CD4-positive, alpha-beta memory T cell (primary cell): Measurements from ENCODE around the gene TENM3. TPM values are rescaled to one million over a fixed set of nuclear protein-coding genes. Genes with fewer than 3 reads are reported as not detected.
A peak's percentile ranks its signal among the peaks of the same experiment; 100 is the strongest.

Experiments used
- CTCF ChIA-PET: fragments of 350-600 bp; sonication (Branson Sonifier 250); formaldehyde crosslinking; loops from one replicate; lab custom pipeline; 2021; ENCODE audit warnings: inconsistent platforms; ENCODE audit not compliant: partially characterized antibody; lab: Charles Lee
- POLR2A ChIA-PET: fragments of 350-600 bp; sonication (Branson Sonifier 250); formaldehyde crosslinking; loops from one replicate; lab custom pipeline; 2021; ENCODE audit not compliant: partially characterized antibody; lab: Charles Lee
- DNase-seq, 5 donors: peaks; one replicate each; pipeline versions ENCODE4 v3.0.0 to v3.0.0-alpha.2; 2020 to 2022; ENCODE audit warnings: mixed read lengths in 1 of 5
- H3K27ac ChIP-seq: one replicate; pipeline ENCODE4 v1.7.0; 2013; ENCODE audit warnings: low read depth, low read length
- H3K27me3 ChIP-seq: 2 replicates; pipeline ENCODE4 v1.7.0; 2013; ENCODE audit warnings: mild to moderate bottlenecking, low read length, moderate library complexity; ENCODE audit not compliant: insufficient read depth
- H3K36me3 ChIP-seq: 2 replicates; pipeline ENCODE4 v1.7.0; 2013; ENCODE audit warnings: mild to moderate bottlenecking, low read length, moderate library complexity; ENCODE audit not compliant: insufficient read depth
- H3K4me1 ChIP-seq: 2 replicates; pipeline ENCODE4 v1.7.0; 2013; ENCODE audit warnings: mild to moderate bottlenecking, low read length, moderate library complexity; ENCODE audit not compliant: insufficient read depth
- H3K4me3 ChIP-seq, 2 donors: one replicate each; pipeline ENCODE4 v1.7.0; 2013; ENCODE audit warnings: low read length in 2 of 2, mild to moderate bottlenecking in 1 of 2
- H3K9me3 ChIP-seq, 2 donors: one replicate each; pipeline ENCODE4 v1.7.0; 2013; ENCODE audit warnings: low read length in 2 of 2, control low read depth in 1 of 2; ENCODE audit not compliant: control insufficient read depth in 1 of 2
- H3K27ac Mint-ChIP-seq, 7 donors: one replicate each; pipeline ENCODE4 v1.8.0; 2020 to 2021; ENCODE audit warnings: mixed read lengths in 7 of 7, mild to moderate bottlenecking in 6 of 7, inconsistent platforms in 3 of 7, moderate library complexity in 3 of 7
- H3K27me3 Mint-ChIP-seq, 2 donors: one replicate each; pipeline ENCODE4 v1.8.0; 2020 to 2021; ENCODE audit warnings: mixed read lengths in 2 of 2
- H3K36me3 Mint-ChIP-seq, 2 donors: one replicate each; pipeline ENCODE4 v1.8.0; 2020 to 2021; ENCODE audit warnings: mixed read lengths in 2 of 2, inconsistent platforms in 1 of 2, mild to moderate bottlenecking in 1 of 2
- H3K4me1 Mint-ChIP-seq, 4 donors: one replicate each; pipeline ENCODE4 v1.8.0; 2020 to 2021; ENCODE audit warnings: mixed read lengths in 4 of 4, mild to moderate bottlenecking in 1 of 4
- H3K4me3 Mint-ChIP-seq, 8 donors: one replicate each; pipeline ENCODE4 v1.8.0; 2020 to 2021; ENCODE audit warnings: mixed read lengths in 8 of 8, mild to moderate bottlenecking in 7 of 8, moderate library complexity in 6 of 8, inconsistent platforms in 3 of 8
- H3K9me3 Mint-ChIP-seq, 8 donors: one replicate each; pipeline ENCODE4 v1.8.0; 2020 to 2021; ENCODE audit warnings: mixed read lengths in 8 of 8, mild to moderate bottlenecking in 5 of 8, inconsistent platforms in 3 of 8, moderate library complexity in 1 of 8
- intact Hi-C: fragments of 100-400 bp; cut with micrococcal nuclease; formaldehyde crosslinking; loops from one replicate; pipeline ENCODE4 v1.15.1; 2023
- polyA plus RNA-seq, 2 donors: library from polyadenylated mRNA; unstranded; fragments of 300-500 nt; fragmentation: Illumina TruSeq; gene quantifications; one replicate each; pipeline ENCODE4 v1.2.3, GENCODE V29; 2021
- total RNA-seq, 2 experiments: library from RNA; stranded (reverse); gene quantifications; one replicate each; pipeline ENCODE4 v1.2.3, GENCODE V29; 2021

Gene TENM3
- total and polyA plus RNA-seq, 4 experiments from 2014 or later: not detected

DNA sequence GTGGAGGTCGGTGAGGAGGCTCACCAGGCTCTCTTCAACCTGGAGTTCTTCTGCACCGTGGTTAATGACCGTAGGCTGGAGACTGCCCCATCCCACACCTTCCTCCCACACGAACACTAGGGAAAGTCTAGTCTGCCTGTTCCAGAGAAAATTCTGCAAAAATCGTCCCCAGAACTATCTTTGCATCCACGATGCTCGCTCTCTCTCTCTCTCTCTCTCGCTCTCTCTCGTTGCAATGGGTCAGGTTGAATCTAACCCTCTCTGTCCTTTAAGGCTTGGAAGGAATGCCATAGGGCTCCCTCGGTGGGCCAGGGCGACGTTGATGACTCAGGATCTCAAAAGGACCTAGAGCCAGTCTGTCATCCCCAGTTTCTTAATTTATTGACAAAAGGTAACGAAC is 562.5 kb downstream of the TENM3 start:
- H3K27ac ChIP-seq: no peak overlapping the region
- no peaks in the 10 kb centered on the region for H3K27me3 ChIP-seq
- Mint-ChIP-seq H3K27me3 (peaks cover 0 to 1% of the 10 kb centered on the region in 2 donors), H3K27ac (no peak overlapping the region), H3K4me3 (peak overlapping the region in 3 of 8 donors; percentile 35 to 61 (median 50)), H3K4me1 (peaks cover 6 to 19% (median 9%) of the 10 kb centered on the region in 4 donors), H3K9me3 (peaks cover 0 to 10% (median 0%) of the 10 kb centered on the region in 8 donors), H3K36me3 (peaks cover 0 to 2% of the 10 kb centered on the region in 2 donors)
- peaks cover 25% of the 10 kb centered on the region for H3K4me1 ChIP-seq
- ChIA-PET POLR2A (interaction anchor here (0.6 kb wide), 1 partner anchor 1604 kb away, joined by 3 read pairs; no protein-coding TSS in a partner anchor), CTCF (interaction anchor here (0.6 to 1.8 kb wide), 6 partner anchors 10 to 304 kb away, joined by 3 to 5 read pairs (median 4); no protein-coding TSS in a partner anchor)
- no peak for DNase-seq
- H3K36me3 ChIP-seq: no peaks in the 10 kb centered on the region
- intact Hi-C loops: loop anchor here (1.0 to 2.0 kb wide), 2 partner anchors 119 to 327 kb away; no protein-coding TSS in a partner anchor
- H3K9me3 ChIP-seq: no peaks in the 10 kb centered on the region
- H3K4me3 ChIP-seq: no peak overlapping the region

DNA sequence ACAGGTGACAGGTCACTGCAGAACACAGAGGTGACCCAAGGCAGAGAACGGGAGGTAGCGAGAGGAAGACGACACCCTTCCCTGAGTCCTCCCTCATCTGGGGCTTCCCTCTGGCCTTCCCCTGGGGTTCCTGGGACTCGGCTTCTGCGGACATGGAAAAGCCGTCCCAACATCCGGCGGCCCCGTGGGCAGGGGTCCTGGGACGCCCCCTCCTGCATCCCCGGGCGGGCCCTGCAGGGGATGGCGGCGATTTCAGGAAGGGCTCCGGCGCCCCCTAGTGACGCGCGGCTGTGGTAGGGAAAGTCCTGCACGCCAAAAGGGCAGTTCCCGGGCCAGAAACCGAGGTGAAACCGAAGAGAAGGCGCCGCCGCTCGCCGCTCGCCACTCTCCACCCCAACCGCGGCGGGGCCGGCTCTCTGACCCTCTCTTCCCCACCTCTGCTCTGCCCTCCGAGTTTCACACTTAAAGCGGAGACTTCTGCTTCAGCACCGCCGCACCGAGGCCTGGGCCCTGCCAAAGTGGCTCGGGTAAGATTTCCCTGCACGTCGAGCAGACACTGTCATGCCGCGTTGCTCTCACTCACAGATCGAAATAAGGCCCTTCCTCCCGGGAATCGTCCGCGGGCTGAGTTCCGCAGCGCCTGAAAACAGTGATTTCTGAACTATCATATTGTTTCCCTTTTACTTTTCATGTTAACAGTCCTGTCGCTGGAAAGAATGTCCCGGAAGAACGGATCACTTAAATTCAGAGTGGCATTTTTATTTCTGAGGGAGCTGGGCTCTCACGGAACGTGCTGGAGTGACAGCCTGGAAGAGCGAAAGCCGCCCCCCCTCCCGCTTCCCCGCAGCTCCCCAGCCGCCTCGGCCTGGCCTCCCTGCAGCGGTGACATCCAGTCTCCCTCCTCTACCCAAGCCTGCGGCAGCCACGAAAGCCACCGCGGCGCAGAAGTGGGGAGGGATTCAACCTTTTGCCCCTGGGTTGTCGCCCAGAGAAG is 563.4 kb downstream of the TENM3 start:
- peaks cover 0 to 2% of the 10 kb centered on the region in 2 donors for H3K36me3 Mint-ChIP-seq
- H3K36me3 ChIP-seq: no peaks in the 10 kb centered on the region
- H3K27me3 Mint-ChIP-seq: peaks cover 0 to 1% of the 10 kb centered on the region in 2 donors
- CTCF ChIA-PET: interaction anchor here (0.6 to 1.8 kb wide), 7 partner anchors 11 to 305 kb away, joined by 3 to 5 read pairs (median 3); no protein-coding TSS in a partner anchor
- peak overlapping the region in 1 of 2 donors; percentile 28 for H3K4me3 ChIP-seq
- peak; percentile 11 to 53 (median 48) for DNase-seq
- H3K4me3 Mint-ChIP-seq: peak overlapping the region; percentile 31 to 92 (median 76)
- no peaks in the 10 kb centered on the region for H3K9me3 ChIP-seq
- intact Hi-C loops: loop anchor here (1.0 to 2.0 kb wide), 2 partner anchors 118 to 328 kb away; no protein-coding TSS in a partner anchor
- peaks cover 0 to 18% (median 0%) of the 10 kb centered on the region in 8 donors for H3K9me3 Mint-ChIP-seq
- H3K27me3 ChIP-seq: no peaks in the 10 kb centered on the region
- H3K27ac Mint-ChIP-seq: peak overlapping the region in 5 of 7 donors; percentile 30 to 77 (median 56)
- H3K4me1 Mint-ChIP-seq: peaks cover 8 to 19% (median 9%) of the 10 kb centered on the region in 4 donors
- H3K27ac ChIP-seq: no peak overlapping the region
- H3K4me1 ChIP-seq: peaks cover 25% of the 10 kb centered on the region
- POLR2A ChIA-PET: no interaction called here

DNA sequence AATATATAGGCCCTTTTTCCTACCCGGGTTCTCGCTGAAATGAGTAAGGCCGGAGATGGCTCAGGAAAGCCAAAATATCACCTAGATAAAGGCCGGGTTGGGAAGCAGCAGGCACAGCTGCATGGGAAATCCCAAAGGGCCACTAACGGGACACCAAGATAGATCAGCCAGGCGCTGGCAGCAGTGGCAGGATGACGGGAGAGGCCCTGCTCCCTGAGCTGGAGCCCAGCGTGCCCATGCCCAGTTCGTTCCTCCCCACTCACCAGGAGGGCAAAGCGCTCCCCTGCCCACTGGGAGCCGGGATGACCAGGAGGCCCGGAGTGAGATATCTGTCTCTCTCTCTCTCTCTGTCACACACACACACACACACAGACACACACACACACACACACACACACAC is 564.1 kb downstream of the TENM3 start:
- no peak overlapping the region for H3K4me3 Mint-ChIP-seq

DNA sequence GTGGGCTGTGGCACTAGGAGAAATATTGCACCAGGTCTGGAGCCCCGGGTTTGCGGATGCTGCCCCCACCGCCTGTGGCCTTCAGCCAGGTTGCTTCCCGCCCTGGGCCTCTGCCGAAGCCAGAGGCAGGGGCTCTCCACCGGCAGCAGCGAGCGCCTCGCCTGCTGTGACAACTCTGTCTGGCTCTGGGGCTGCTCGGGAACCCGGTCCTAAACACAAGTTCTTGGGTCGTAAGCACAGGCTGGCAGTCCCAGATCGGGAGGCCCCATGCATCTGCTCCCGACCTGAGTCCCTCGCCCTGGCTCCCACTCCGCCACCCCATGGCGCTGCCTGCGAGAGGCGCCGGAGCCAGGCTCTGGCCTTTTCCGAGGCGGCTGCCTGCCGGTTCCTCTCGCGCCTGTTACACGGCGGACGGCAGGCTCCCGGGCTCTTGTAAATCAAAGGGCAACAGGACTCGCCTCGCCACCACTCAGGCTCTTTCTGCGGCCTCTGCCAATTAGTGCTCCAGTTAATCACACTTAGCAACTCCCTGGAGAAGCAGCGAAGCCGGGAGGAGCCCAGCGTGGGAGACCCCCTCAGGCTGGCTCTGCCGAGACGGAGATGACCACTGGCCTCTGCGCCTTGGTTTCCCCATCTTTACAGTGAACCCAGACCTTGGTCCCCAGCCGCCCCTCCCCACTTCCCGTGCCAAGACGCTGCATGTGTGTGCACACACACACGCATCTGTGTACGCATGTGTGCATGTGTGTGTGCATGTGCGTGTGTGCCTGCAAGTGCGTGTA is 564.8 kb downstream of the TENM3 start:
- Mint-ChIP-seq H3K36me3 (peaks cover 2 to 6% of the 10 kb centered on the region in 2 donors), H3K9me3 (peaks cover 3 to 28% (median 7%) of the 10 kb centered on the region in 8 donors), H3K4me3 (peak overlapping the region in 1 of 8 donors; percentile 45), H3K27ac (peak overlapping the region in 2 of 7 donors; percentile 23 to 74), H3K4me1 (peaks cover 9 to 19% (median 10%) of the 10 kb centered on the region in 4 donors), H3K27me3 (peaks cover 0 to 1% of the 10 kb centered on the region in 2 donors)
- DNase-seq: no peak
- H3K9me3 ChIP-seq: no peaks in the 10 kb centered on the region
- CTCF ChIA-PET: no interaction called here
- no peak overlapping the region for H3K27ac ChIP-seq
- H3K36me3 ChIP-seq: no peaks in the 10 kb centered on the region
- H3K4me1 ChIP-seq: peaks cover 25% of the 10 kb centered on the region
- intact Hi-C loops: loop anchor here (2.0 kb wide), 2 partner anchors 109 to 117 kb away; partner anchors contain the start of gene DCTD
- H3K4me3 ChIP-seq: no peak overlapping the region
- POLR2A ChIA-PET: no interaction called here
- H3K27me3 ChIP-seq: no peaks in the 10 kb centered on the region

More for the DNA sequence above, 564.1 kb downstream of the TENM3 start:
- ChIA-PET CTCF (interaction anchor here (0.6 to 1.8 kb wide), 2 partner anchors 12 to 15 kb away, joined by 3 to 5 read pairs; no protein-coding TSS in a partner anchor), POLR2A (no interaction called here)
- no peak overlapping the region for H3K4me3 ChIP-seq
- no peaks in the 10 kb centered on the region for H3K9me3 ChIP-seq
- Mint-ChIP-seq H3K4me1 (peaks cover 9 to 19% (median 10%) of the 10 kb centered on the region in 4 donors), H3K36me3 (peaks cover 2 to 5% of the 10 kb centered on the region in 2 donors), H3K9me3 (peaks cover 3 to 25% (median 7%) of the 10 kb centered on the region in 8 donors), H3K27me3 (peaks cover 0 to 1% of the 10 kb centered on the region in 2 donors), H3K27ac (peak overlapping the region in 1 of 7 donors; percentile 23)
- no peaks in the 10 kb centered on the region for H3K27me3 ChIP-seq
- no peaks in the 10 kb centered on the region for H3K36me3 ChIP-seq
- H3K4me1 ChIP-seq: peaks cover 25% of the 10 kb centered on the region
- peak in 1 of 5 donors; percentile 8 for DNase-seq
- intact Hi-C loops: loop anchor here (2.0 kb wide), 1 partner anchor 117 kb away; no protein-coding TSS in a partner anchor
- no peak overlapping the region for H3K27ac ChIP-seq

DNA sequence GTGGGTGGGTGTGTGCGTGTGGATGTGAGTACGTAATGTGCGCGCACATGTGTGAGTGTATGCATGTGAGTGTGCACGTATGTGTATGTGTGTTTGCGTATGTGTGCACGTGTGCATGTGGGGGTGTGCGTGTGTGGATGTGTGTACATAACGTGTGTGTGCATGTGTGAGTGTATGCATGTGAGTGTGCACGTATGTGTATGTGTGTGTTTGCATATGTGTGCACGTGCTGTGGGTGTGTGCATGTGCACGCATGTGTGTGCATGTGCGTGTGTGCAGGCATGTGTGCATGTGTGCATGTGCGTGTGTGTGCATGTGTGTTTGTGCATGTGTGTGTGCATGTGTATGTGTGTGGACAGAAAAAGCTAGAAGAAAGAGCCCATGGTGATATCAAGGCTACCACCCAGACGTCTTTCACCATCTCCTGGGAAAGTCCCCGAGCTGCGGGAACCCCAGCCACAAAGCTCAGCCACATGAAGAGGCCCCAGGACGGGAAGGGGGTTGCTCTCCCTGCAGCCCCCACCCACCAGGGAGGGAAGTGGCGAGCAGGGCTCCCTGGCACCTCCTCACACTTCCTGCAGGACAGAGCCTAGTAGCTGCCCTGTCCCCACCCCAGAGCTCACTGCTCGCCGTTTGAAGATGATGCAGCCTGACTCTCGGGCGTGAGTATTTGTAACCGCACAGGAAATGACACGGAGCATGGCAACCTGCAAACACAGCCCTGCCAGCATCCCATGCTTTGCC is 565.6 kb downstream of the TENM3 start:
- Histone ChIP-seq H3K9me3 (no peaks in the 10 kb centered on the region), H3K36me3 (no peaks in the 10 kb centered on the region), H3K27me3 (no peaks in the 10 kb centered on the region), H3K4me3 (peak overlapping the region; percentile 30 to 42), H3K27ac (peak overlapping the region; percentile 21), H3K4me1 (peaks cover 25% of the 10 kb centered on the region)
- intact Hi-C loops: loop anchor here (2.0 kb wide), 1 partner anchor 108 kb away; the partner anchor contains the start of gene DCTD
- peak in 4 of 5 donors; percentile 71 to 80 (median 77) for DNase-seq
- Mint-ChIP-seq H3K4me1 (peaks cover 9 to 19% (median 15%) of the 10 kb centered on the region in 4 donors), H3K9me3 (peaks cover 3 to 33% (median 8%) of the 10 kb centered on the region in 8 donors), H3K4me3 (peak overlapping the region in 3 of 8 donors; percentile 50 to 60 (median 55)), H3K36me3 (peaks cover 2 to 10% of the 10 kb centered on the region in 2 donors), H3K27me3 (peaks cover 0 to 3% of the 10 kb centered on the region in 2 donors), H3K27ac (peak overlapping the region in 2 of 7 donors; percentile 30 to 74)
- POLR2A ChIA-PET: no interaction called here
- CTCF ChIA-PET: no interaction called here
